VCaP (cell line): ENCODE measurements around the gene GSK3A.

ENCODE experiments used
- H3K27ac ChIP-seq: fragments of 450-650 bp; 2 replicates; pipeline ENCODE4 v1.5.1; 2017
- TF ChIP-seq, protein P1 (sequence below): fragments of 450-650 bp; conservative IDR thresholded peaks from 2 replicates; pipeline ENCODE4 v1.5.1; 2017; ENCODE audit warnings: mild to moderate bottlenecking, moderate library complexity

GSK3A gene

DNA sequence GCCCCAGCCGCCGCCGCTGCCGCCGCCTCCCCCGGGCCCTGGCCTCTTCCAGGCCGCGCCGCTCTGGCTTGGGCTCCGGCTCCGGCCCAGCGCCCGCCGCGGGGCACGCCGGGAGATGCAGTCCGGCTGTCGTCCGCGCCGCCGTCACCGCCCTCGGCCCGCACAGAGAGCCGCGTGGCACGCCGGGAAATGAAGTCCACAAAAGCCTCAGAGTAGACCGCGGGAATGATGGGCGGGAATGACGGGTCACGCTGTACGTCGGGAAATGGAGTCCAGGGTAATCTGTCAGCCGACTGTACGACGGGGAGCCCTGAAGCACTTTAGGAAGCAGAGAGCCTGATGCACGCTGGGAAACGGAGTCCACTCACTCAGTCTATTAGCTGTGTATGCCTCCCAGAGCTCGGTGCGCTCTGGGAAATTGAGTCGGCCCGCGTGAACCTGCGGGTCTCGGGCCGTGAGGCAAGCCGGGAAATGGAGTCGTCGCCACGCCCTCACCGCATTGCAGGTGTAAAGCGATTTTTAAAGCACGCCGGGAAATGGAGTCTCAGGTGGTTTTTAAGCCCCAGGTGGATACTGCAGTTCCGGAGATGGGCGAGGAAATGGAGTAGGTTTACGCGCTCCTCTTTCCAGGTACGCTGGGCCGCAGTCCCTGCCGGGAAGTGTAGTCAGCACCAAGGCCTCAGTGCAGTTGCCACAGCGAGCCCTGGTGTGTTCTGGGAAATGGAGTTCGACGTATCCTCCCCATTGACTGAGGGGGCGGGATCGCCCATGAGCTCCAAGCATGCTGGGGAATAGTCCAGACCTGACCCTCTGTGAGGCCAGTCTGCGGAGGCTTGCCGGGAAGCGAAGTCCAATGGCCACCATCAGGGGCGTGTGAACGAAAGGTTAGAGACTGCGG lies at the start of gene GSK3A:
TSS of gene GSK3A (minus strand) at position 91 of the 898 bp plus-strand sequence. CDS start 137 bp downstream, outside the sequence.
- TF ChIP-seq, protein P1, sequence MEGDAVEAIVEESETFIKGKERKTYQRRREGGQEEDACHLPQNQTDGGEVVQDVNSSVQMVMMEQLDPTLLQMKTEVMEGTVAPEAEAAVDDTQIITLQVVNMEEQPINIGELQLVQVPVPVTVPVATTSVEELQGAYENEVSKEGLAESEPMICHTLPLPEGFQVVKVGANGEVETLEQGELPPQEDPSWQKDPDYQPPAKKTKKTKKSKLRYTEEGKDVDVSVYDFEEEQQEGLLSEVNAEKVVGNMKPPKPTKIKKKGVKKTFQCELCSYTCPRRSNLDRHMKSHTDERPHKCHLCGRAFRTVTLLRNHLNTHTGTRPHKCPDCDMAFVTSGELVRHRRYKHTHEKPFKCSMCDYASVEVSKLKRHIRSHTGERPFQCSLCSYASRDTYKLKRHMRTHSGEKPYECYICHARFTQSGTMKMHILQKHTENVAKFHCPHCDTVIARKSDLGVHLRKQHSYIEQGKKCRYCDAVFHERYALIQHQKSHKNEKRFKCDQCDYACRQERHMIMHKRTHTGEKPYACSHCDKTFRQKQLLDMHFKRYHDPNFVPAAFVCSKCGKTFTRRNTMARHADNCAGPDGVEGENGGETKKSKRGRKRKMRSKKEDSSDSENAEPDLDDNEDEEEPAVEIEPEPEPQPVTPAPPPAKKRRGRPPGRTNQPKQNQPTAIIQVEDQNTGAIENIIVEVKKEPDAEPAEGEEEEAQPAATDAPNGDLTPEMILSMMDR, result no peak

DNA sequence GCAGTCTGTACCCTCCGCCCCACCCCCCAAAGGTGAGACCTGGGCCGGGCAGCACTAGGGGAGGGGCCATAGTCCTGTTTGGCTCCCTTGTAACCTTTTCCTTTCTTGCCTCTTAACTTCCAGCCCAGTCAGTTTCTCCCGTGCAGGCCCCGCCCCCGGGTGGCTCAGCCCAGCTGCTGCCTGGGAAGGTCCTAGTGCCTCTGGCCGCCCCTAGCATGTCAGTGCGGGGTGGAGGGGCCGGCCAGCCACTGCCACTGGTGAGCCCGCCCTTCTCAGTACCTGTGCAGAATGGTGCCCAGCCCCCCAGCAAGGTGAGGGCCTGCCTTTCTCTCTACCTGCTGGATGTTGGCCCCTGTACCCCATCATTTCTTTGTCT lies 49.0 kb upstream of the GSK3A start:
- no peak overlapping the region for H3K27ac ChIP-seq
- TF ChIP-seq, protein P1, result no peak

More for the DNA sequence above, at the start of gene GSK3A:
- peak within 1 kb of the TSS; percentile 95 for H3K27ac ChIP-seq

DNA sequence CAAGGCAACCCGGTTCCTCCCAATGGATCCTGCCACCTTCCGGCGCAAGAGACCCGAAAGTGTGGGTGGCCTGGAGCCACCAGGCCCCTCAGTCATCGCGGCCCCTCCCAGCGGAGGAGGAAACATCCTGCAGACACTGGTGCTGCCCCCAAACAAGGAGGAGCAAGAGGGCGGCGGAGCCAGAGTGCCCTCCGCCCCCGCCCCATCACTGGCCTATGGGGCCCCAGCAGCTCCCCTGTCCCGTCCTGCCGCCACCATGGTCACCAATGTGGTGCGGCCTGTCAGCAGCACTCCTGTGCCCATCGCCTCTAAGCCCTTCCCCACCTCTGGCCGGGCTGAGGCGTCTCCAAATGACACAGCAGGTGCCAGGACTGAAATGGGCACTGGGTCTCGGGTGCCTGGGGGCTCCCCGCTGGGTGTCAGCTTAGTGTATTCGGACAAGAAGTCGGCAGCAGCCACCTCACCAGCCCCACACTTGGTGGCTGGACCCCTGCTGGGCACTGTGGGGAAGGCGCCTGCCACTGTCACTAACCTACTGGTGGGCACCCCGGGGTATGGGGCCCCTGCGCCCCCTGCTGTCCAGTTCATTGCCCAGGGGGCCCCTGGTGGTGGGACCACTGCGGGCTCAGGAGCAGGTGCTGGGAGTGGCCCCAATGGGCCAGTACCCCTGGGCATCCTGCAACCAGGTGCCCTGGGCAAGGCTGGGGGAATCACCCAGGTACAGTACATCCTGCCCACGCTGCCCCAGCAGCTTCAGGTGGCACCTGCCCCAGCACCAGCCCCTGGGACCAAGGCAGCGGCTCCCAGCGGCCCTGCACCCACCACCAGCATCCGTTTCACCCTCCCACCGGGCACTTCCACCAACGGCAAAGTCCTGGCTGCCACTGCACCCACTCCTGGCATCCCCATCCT lies 48.4 kb upstream of the GSK3A start:
- TF ChIP-seq, protein P1, result peak; percentile 70
- no peak overlapping the region for H3K27ac ChIP-seq

DNA sequence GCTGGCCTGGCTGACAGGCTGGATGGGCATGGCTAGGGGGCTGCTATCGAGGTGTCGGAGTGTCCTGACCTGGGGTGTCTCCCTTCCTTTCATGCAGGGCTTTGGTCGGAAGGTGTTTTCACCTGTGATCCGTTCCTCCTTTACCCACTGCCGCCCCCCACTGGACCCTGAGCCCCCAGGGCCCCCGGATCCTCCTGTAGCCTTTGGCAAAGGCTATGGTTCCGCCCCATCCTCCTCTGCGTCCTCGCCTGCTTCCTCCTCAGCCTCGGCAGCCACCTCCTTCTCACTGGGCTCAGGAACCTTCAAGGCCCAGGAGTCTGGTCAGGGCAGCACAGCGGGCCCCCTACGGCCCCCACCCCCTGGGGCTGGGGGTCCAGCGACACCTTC lies 47.7 kb upstream of the GSK3A start:
- H3K27ac ChIP-seq, result no peak overlapping the region
- TF ChIP-seq, protein P1, result no peak

DNA sequence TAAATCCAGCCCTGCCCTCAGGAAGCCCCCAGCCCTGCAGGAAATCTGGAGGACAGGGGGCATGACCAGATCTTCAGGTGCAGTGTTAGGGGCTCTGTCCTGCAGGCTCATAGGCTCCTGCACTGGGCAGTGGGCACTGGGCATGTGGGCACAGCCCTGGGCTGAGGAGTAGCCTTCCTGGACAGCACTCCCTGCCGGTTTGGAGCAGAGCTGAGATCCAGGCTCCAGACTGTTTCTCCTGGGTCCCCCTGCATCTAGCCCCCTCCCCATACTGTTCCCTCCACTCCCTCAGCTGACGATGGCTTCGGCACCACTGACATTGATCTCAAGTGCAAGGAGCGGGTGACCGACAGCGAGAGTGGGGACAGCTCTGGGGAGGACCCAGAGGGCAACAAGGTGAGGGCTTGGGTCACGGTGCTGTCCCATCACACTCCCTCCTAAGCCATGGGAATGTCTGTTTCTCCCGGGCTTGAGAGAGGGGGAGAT lies 47.2 kb upstream of the GSK3A start:
- TF ChIP-seq, protein P1, result no peak
- no peak overlapping the region for H3K27ac ChIP-seq

DNA sequence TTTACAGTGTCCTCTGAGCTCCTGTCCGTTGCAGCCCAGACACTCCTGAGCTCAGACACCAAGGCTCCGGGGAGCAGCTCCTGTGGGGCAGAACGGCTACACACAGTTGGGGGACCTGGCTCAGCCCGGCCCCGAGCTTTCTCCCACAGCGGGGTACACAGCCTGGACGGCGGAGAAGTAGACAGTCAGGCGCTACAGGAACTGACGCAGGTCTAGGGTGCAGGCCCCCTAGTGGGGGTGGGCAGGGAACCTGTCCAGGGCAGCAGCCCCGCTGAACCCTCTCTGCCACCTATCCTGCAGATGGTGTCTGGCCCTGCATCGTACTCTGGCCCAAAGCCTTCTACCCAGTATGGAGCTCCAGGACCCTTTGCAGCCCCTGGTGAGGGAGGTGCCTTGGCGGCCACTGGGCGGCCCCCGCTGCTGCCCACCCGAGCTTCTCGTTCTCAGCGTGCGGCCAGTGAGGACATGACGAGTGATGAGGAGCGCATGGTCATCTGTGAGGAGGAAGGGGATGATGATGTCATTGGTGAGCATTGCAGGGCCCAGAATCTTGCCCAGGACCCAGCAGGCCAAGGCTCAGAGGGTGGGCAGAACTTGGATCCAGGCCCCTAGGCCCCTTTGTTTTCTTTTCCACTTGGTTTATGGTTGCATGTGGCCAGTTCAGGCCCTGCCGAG lies 46.6 kb upstream of the GSK3A start:
- TF ChIP-seq, protein P1, result no peak
- H3K27ac ChIP-seq, result peak overlapping the region; percentile 82; the same call in 1 of the 2 replicates
